Breast epithelium (tissue), 3 donors: ENCODE measurements around the gene RHOG.

ENCODE experiments used
- CTCF ChIP-seq, 3 donors: fragments of 450-650 bp; IDR thresholded peaks; one replicate each; pipeline ENCODE4 v1.5.1; 2016 to 2017; ENCODE audit warnings: antibody characterized with exemption in 3 of 3, mild to moderate bottlenecking in 3 of 3, moderate library complexity in 3 of 3
- POLR2A ChIP-seq: fragments of 450-650 bp; IDR thresholded peaks from one replicate; pipeline ENCODE4 v1.6.1; 2016; ENCODE audit warnings: antibody characterized with exemption, mild to moderate bottlenecking, moderate library complexity

- TF ChIP-seq CTCF (IDR thresholded peaks at IDR 0.05) (no peak), POLR2A (no peak)
Measured at GRCh38 chr11:3815845-3816244, 24.9 kb downstream of the RHOG start.
